GM19351 (cell line): ENCODE data around the gene NME3.
"Not testable (repeated sequence)": the region's sequence is repeated elsewhere in the genome, so short reads cannot be mapped to it uniquely, and the experiment has no call there.

Experiments
- ATAC-seq: cut with Tn5 transposase; IDR thresholded peaks from one replicate; pipeline ENCODE4 v1.9.1; 2021; ENCODE audit warnings: mild to moderate bottlenecking, moderate library complexity; ENCODE audit not compliant: unreplicated experiment

NME3 gene

DNA sequence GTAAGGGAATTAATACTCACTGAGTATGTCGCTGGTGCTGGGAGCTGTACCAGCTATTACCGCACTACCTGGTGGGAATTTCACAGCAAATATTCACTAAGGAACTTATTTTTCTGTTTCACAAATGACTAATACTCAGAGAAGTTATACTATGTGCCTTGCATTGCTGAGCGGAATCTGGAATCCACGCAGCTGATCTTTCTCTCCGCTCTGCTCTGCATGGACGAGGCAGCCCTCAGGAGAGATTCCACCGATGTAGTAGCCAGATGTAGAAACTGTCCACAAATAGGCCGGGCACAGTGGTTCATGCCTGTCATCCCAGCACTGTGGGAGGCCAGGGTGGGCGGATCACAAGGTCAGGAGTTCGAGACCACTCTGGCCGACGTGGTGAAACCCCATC lies 17.1 kb downstream of the NME3 start:
- no peak for ATAC-seq

DNA sequence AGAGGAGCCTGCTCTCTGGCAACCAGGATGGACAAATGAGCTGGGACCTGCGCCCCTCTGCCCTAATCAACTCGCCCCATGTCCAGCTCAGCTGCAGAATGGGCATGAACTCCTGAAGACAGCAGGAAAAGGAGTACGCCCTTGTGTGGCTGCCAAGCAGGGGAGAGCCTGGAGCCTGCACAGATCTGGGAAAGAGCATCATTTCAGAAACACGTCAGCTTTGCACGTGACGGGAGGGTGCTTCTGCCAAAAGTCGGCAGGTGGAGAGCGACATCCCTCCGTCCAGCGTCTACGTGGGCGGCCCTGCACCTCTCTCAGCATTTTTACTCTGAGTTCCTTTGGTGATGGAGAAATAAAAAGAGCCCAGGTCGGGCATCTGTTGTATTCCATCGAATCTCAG lies 18.5 kb downstream of the NME3 start:
- ATAC-seq, result no peak

DNA sequence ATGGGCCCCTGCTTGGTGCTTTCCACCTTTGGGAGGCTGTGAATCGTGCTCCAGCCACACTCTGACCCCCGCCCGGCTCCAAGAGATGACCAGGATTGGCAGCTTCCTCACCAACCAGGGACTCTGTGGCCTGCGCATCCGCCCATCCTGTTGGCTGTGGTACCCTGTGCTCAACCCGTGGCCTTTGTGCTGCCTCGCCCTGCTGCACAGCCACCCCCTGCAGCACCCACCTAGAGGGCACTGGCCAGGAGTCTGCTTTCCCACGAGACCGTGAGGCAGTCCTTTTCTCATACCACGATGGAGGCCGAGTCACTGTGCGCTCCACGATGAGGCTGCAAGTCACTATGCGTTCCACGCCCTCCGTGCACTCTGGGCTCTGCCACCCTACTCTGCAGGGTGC lies 19.4 kb downstream of the NME3 start:
- ATAC-seq, result no peak

DNA sequence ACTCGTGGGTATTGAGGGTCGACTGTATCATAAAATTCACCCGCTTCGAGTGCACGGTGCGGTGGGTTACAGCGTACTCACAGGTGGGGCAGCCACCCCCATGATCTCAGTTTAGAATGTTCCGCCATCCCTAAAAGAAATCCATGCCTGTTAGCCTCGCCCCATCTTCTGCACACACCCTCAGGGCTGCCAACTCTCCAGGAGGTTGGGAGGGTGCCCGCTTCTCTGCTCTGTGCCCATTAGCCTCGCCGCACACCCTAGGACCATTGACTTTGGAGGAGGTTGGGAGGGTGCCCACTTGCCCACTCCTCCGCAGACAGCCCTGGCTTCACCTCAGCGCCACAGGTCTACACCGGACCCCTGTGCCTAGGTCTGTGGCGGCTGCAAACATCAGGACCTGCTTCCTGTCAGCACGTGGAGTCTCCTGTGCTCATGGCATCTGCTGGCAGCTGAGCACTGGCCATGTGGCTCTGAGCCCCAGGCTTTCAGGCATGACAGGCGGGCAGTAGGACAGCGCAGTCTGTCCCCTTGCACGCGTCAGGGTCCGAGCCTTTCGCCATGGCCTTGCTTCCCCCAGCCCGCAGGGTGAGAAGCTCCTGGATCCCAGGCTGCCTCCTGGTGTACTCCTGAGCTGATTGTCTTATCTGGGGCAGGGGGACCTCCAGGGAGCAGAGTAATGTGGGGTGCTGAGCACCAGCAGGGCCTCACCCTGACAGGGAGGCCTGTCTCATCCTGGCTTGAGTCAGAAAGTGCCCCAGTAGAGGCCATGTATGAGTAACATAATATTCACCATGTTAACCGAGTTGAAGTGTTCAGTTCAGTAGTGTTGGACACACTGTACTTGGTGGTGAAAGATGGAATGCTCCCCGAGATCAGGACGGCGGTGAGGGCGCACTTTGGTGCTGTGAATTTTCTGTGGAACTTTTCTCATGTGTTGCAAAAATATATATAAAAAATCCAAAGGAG lies 21.9 kb downstream of the NME3 start:
- no peak for ATAC-seq

DNA sequence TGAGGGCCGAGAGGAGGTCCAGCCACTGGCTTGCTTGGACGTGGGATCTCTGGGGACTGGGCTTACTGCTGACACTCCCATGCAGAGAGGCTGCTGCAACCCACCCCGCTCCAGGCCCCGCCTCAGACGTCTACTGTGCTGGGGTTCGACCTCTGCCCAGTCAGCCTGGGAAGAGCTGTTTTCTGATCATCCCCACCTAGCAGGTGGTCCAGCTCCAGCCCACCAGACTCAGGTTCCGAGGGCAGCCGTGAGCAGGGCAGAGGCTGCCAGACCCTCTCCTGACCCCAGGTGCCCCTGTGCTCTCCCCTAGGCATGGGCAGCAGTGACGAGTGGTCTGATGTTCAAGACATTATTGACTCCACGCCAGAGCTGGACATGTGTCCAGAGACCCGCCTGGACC lies 23.4 kb downstream of the NME3 start:
- no peak for ATAC-seq

DNA sequence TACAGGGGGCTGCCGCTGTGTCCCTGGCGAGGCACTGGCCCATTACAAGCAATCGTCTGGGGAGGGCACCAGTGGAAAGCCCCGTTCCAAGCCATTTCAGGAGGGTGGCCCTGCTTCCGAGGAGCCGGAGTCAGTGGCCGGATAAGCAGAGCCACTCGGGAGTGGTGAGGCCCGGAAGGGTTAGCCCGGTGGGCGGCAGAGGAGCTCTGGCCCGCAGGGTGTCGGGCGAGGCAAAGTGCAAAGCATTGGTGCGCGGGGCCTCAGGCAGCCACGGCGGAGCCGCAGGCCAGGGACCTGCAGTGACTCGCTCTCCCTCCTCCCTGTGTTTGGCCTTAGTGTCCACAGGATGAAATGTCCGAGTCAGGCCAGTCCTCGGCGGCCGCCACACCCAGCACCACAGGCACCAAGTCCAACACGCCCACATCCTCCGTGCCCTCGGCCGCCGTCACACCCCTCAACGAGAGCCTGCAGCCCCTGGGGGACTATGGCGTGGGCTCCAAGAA lies 24.6 kb downstream of the NME3 start:
- no peak for ATAC-seq

DNA sequence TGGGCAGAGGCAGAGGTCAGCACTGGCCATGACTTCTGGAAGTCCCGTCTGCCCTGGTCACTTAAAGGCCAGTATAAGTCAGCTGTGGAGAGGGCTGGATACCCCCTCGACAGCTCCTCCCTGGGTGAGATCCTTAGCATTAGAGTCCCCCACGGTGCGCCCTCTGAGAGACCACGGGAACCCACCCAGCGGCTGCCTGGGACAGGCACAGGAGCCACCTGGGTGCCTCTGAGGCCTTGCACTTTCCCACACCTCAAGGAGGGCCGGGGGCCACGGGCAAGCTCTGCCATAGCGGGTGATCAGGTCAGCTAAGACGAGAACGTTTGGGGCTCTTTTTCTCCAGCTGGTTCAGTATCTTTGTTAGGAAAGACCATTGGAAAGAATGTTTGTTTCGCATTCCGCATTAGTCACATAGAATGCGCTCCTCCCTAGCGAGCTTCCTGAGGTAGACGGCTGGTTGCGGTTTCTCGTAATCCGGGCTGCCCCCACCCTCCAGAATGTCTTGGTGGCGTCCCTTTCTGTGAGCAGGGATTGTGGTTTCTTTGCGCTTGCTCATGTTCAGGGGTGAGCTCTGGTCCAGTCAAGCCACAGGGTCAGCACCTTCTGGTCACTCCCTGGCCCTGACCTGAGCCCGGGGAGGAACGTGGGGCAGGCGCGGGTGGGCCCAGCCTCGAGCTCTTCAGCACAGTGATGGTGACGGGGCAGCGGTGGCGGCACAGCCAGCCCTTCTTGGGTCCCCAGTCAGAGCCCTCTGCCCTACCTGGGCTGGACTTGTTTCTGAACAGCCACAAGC lies 25.2 kb downstream of the NME3 start:
- no peak for ATAC-seq

DNA sequence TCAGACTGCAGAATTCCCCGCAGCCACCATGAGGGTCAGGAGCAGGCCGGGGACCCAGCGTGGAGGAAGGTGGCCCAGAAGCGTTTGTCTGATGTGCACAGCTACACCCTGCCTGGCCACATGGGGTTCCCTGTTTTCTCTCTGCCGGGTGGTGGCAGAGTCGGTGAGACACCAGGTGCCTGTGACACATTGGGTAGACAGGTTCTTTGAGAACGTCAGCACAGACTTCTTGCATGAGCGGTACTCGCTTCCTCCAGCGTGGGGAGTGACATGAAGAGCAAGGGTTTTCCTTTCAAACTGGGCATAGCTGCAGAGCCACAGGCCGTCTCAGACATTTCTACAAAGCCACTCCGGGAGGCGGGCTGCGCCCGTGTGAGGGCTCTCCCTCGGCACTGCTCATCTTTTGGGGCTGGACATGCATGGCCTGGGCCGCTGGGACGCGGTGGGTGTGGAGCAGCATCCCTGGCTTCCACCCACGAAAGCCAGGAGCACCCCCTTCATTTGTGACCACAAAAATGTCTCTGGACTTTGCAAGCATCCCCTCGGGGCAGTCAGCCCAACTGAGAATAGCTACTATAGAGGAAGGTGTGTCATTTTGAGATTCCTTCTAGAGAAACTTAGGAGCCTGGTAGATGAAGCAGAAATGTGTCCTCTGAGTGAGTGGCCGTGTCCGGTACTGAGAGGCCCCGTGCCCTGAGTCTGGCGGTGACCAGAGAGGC lies 26.0 kb downstream of the NME3 start:
- ATAC-seq, result no peak

DNA sequence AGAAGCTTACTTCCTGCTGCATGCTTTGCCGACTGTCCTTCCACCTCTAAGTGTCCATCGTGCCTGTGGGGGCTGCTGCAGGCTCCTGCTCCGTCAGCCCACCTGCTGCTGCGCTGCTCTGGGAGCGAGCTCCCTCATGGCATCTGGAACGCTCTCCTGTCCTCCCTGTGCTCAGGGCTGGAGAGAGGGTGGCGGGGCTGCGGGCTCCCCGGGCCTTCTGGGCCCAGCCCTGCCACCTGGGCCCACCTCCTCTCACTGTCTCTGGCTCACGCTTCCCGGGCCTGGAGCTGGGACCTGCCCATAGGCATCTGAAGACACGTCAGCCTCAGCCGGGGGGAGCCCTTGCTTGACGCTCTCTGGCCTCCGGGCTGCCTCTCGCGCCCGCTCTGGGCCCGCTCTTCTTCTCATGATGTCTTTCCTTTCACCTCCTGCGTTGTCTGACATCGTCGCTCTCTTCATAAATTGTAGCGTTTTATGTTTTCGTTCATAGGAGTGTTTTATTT lies 27.0 kb downstream of the NME3 start:
- no peak for ATAC-seq

DNA sequence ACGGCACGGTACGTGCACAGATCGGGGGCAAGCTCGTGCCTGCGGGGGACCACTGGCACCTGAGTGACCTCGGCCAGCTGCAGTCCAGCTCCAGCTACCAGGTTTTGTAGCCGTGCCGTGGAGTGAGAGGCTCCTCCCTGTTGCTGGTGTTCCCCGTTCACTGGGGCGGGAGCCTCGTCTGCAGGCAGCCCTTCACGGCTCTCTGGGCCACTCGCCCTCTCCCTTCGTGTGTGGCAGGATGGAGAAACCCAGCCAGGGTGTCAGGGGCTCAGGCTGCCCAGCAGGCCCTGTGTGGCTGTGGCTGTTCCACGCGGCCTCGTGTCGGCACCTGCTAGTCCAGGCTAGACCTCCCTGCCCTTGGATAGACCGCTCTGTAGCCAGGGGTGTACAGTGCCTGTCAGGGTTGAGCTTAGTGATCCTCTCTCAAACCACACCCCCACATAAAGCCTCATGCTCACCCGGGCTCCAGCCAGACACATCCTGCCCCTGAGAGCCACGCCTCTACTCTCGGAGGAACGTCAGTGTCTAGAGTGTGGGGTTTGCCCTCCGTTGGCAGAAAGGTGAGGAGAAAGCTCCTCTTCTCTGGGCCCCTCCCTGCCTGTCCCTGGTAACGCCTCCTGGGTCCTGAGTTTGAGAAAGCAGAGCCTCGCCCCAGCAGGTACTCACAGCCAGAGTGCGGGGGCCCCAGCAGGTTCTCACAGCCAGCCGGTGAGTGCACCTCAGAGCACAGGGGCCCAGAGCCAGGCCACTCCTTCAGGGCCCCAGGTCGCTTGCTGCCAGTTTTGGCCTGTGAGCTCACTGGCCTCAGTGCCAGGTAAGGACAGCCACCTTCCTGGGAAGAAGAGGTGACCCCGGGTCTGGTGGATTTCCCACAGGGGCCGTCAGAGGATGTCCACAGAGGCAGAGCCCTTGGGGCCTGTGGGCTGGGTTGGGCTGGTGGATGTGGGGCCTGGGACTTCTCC lies 27.7 kb downstream of the NME3 start:
- no peak for ATAC-seq

DNA sequence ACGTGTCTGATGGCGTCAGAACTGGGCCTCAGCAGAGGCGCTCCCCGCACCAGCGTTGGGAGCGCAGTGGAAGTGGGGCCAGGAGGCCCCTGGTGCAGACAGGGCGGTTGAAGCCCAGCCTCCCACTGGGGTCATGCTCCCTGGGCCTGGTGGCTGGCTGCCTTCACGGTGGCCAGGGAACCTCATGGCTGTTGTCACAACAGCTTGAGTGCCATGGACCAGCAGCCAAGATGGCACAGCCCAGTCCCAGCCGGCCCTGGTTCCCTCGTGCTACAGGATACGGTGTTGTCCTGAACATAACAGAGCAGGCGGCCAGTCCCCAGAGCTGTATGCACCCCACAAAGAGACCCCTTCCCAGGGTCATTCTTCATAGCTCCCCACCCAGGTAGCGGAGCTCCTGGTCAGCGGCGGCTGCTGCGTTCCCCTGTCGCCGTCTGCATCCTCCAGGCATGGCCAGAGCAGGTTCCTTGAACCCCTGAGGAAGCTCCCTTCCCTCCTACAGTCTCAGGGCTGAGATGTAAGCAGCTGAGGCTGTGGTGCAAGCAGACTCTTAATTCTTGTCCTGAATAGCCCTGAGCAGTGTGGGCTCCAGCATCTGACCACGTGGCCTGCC lies 29.7 kb downstream of the NME3 start:
- no peak for ATAC-seq

DNA sequence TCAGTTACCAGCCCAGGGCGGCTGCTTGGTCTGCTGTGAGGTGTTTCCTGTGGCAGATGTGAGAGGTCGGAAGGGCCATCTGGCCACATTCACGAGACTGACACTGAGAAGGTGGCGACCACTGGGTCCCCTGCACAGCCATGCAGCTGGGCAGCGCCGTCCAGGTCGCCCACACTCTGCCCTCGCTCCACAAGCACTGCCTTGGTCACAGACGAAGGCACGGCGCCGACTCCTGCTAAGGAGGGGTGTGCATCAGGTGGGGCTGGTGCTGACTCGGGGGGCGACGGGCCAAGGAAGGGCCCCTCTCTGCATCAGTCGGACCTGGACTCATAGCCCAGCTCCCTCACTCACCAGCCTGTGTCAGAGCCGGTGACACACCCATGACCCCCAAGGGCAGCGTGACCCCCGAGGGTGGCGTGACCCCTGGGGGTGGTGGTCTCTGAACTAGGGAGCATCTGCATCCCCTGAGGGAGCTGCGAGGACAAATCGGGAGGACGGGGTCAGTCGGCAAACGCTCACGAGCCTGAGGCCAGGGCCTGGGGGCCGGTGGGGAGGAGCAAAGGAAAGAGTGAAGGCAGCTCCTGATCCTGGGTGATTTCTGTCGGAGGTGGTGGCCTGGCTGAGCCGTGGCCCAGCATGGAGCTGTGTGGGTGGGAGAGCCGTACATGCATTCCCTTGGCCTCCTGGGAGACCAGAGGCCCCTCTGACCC lies 30.4 kb downstream of the NME3 start:
- no peak for ATAC-seq

DNA sequence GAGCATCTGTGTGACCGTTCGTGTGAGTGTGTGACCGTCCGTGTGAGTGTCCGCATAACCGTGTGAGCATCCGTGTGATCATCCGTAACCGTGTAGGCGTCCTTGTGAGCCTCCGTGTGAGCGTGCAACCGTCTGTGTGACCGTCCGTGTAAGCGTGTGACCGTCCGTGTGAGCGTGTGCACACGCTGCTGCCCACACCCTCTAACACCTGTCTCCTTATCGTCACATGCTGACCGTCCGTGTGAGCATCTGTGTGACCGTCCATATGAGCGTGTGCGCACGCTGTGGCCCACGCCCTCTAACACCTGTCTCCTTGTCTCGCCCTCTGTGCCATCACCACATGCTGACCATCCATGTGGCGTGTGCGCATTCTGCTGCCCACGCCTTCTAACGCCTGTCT lies 31.1 kb downstream of the NME3 start:
- no peak for ATAC-seq

DNA sequence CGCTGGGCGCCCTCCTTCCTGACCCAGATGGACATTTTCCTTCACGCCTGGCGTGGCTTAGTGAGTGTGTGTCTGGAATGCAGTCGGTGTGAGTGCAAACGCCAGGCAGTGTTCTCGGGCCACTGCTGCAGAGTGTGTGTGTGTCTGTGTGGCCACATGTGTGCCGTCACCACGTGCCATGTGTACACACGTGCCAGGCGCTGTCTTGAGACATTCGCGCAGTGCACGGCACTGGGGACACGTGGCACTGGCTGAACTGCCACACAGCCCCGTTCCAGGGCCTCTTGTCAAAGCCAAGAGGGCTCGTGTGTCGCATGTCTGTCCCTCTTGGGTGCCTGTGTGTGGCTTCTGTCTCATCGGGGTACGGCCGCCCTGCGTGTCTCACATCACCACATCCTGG lies 36.5 kb downstream of the NME3 start:
- no peak for ATAC-seq

DNA sequence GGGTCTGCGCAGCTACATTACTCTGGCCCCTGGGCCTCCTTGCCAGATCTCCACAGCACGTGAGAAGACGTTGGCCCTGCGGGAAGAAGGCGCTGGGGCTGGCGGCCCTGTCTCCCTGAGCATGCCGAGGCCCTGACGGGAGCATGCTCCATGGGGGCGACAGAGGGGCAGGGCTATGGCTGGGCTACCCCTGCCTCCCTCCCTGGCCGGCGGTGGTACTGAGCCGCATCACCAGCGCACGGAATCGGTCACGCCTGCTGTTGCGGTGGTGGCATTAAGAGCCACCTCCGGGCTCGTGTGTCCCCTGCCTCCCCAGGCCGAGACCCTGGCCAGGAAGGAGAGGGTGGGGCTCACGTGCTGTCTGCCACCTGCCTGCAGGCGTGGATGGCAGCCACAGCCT lies 37.2 kb downstream of the NME3 start:
- no peak for ATAC-seq

DNA sequence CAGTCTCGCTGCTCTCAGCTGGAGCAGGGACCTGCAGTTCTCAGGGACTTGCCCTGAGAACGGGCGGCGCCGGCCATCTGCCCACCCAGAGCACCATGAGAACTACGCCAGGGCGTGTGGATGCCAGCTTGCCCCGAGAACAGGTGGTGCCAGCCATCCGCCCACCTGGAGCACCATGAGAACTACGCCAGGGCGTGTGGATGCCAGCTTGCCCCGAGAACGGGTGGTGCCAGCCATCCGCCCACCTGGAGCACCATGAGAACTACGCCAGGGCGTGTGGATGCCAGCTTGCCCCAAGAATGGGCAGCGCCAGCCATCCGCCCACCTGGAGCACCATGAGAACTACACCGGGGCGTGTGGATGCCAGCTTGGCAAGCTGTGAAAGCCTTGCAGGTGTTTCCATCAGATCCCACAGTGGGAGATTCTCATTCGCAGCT lies 38.8 kb downstream of the NME3 start:
- ATAC-seq, result not testable (repeated sequence)

DNA sequence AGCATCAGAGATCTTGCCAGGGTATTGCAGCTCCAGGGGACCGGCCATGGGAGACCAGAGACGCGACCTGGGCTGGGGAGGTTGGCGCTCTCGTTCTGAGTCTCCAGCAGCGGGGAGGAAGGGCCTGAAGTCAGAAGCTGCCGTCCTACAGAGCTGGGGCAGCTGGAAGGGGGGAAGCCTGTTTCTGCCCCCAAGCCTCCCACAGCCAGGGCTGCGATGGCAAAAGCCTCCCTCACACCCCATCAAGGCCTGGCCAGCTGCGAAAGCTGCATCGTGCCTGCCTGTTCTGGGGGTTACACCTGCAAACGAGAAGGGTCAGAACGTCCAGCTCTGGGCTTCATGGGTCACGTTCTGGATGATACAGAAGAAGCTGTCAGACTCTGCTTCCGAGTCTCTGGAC lies 39.3 kb downstream of the NME3 start:
- ATAC-seq, result no peak

DNA sequence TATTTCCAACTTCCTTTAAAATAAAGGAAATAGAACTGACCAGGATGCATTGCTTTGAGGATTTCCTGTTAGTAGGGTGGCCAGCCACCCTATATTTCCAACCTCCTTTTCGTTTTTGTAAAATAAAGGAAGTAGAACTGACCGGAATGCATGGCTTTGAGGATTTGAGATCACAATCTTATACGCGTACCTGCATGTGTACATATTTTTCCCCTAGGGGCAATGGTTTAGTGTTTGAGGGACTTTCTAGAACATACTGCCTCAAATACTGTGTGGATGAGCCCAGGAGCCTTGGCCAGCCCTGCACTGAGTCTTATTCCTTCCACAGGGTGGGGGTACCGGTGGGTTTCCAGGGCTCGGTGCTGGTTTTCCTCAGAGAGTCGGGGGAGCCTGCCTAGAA lies 39.7 kb downstream of the NME3 start:
- ATAC-seq, result no peak

DNA sequence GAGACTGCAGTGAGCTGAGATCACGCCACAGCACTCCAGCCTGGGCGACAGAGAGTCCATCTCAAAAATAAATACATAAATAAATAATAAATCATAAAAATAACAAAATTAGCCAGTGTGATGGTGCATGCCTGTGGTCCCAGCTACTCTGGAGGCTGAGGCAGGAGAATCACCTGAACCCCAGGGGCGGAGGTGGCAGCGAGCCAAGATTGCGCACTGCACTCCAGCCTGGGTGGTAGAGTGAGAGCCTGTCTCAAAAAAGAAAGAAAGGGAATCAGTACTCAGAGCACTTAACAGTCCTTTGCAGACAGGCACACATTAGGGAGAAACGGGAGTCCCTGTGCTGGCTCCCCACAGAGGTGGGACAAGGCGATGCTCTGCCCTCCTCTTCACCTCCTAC lies 40.3 kb downstream of the NME3 start:
- no peak for ATAC-seq
